Body of pancreas (tissue), 4 donors: ENCODE results near the gene HEPHL1. TPM values are rescaled to one million over a fixed set of nuclear protein-coding genes. Genes with fewer than 3 reads are reported as not detected.
A peak's percentile ranks its signal among the peaks of the same experiment; 100 is the strongest.
"Not testable (repeated sequence)": the region's sequence is repeated elsewhere in the genome, so short reads cannot be mapped to it uniquely, and the experiment has no call there.

ENCODE experiments used
- ATAC-seq: fragments of 150-250 bp; one replicate; pipeline ENCODE4 v1.9.1; 2016
- DNase-seq, 4 donors: peaks; one replicate each; pipeline ENCODE4 v3.0.0-alpha.2; 2019
- H3K27ac ChIP-seq, 4 donors: fragments of 200-600 bp; sonication (generic); 1 replicate in 3 of 4; 2 replicates in 1 of 4; pipeline versions ENCODE4 v1.5.1 to v1.6.1; 2016 to 2019; ENCODE audit warnings: mild to moderate bottlenecking in 1 of 4, mixed read lengths in 1 of 4, moderate library complexity in 1 of 4
- H3K27me3 ChIP-seq, 2 donors: fragments of 200-600 bp; sonication (generic); one replicate each; pipeline ENCODE4 v1.6.0; 2016; ENCODE audit warnings: mild to moderate bottlenecking in 1 of 2
- H3K36me3 ChIP-seq, 2 donors: fragments of 200-600 bp; sonication (generic); replicated peaks in 1 of 2; 2 replicates each; pipeline ENCODE4 v1.5.1; 2016; ENCODE audit warnings: low read depth in 2 of 2; ENCODE audit not compliant: insufficient read depth in 1 of 2
- H3K4me1 ChIP-seq: fragments of 200-600 bp; sonication (generic); one replicate; pipeline ENCODE4 v1.6.0; 2016
- H3K4me3 ChIP-seq, 2 donors: fragments of 200-600 bp; sonication (generic); 1 replicate in 1 of 2; 2 replicates in 1 of 2; pipeline ENCODE4 v1.5.1; 2016 to 2019
- H3K9me3 ChIP-seq, 3 donors: fragments of 200-600 bp; sonication (generic); 1 replicate in 2 of 3; 2 replicates in 1 of 3; pipeline ENCODE4 v1.5.1; 2016
- CTCF ChIP-seq, 7 experiments: fragments of 450-650 bp in 4 of 7; fragments of 200-600 bp in 3 of 7; sonication (generic) in 3 of 7; IDR thresholded peaks; one replicate each; pipeline ENCODE4 v1.5.1; 2016 to 2019; ENCODE audit warnings: antibody characterized with exemption in 7 of 7
- POLR2A ChIP-seq, 3 donors: fragments of 450-650 bp; IDR thresholded peaks; one replicate each; pipeline ENCODE4 v1.6.1; 2016; ENCODE audit warnings: antibody characterized with exemption in 3 of 3, mild to moderate bottlenecking in 2 of 3
- WGBS, 2 donors: methylation state at CpG; one replicate each; pipeline ENCODE4 v1.1.5; 2017; 5-methylcytosine and 5-hydroxymethylcytosine counted together
- intact Hi-C: fragments of 100-400 bp; cut with DNase I; formaldehyde crosslinking; loops from one replicate; pipeline ENCODE4 v1.15.1; 2023
- total RNA-seq, 2 donors: library from RNA; depleted of rRNA; stranded (reverse); fragments of >200 nt; gene quantifications; one replicate each; pipeline ENCODE4 v1.1.0, GENCODE V29; 2016

Gene HEPHL1
- total RNA-seq: not detected

GRCh38 chr11:94020777-94021481, at the start of gene HEPHL1:
Gene HEPHL1 (plus strand): TSS chr11:94021354. CDS start chr11:94021369, 15 bp downstream.
- Histone ChIP-seq H3K36me3 (no peaks in the 10 kb centered on the region), H3K27ac (no peak within 1 kb of the TSS), H3K4me3 (no peak within 1 kb of the TSS), H3K9me3 (no peaks in the 10 kb centered on the region), H3K4me1 (no peaks in the 10 kb centered on the region), H3K27me3 (no peaks in the 10 kb centered on the region)
- DNase-seq: no peak
- TF ChIP-seq CTCF (IDR thresholded peaks at IDR 0.05) (no peak), POLR2A (IDR thresholded peaks at IDR 0.05) (no peak)
- ATAC-seq: no peak
- WGBS, 2 donors: 48 to 64% methylated on average over 11 of the region's 11 CpGs
- intact Hi-C loops: no loop called here

GRCh38 chr11:93972790-93973189, 48.4 kb upstream of the HEPHL1 start:
- TF ChIP-seq POLR2A (IDR thresholded peaks at IDR 0.05) (no peak), CTCF (IDR thresholded peaks at IDR 0.05) (no peak)
- H3K36me3 ChIP-seq: no peaks in the 10 kb centered on the region
- no peak overlapping the region for H3K4me3 ChIP-seq
- H3K27me3 ChIP-seq: no peaks in the 10 kb centered on the region
- intact Hi-C loops: no loop called here
- H3K27ac ChIP-seq: no peak overlapping the region
- H3K9me3 ChIP-seq: peaks cover 0 to 5% (median 2%) of the 10 kb centered on the region in 3 donors
- peaks cover 19% of the 10 kb centered on the region for H3K4me1 ChIP-seq
- ATAC-seq (no peak), DNase-seq (no peak)
- WGBS, 2 donors: 64 to 73% methylated on average over 2 of the region's 2 CpGs

- intact Hi-C loops, H3K27me3 ChIP-seq, ATAC-seq, H3K9me3 ChIP-seq, H3K4me3 ChIP-seq, H3K36me3 ChIP-seq, DNase-seq: not testable (repeated sequence)
- peaks cover 19% of the 10 kb centered on the region for H3K4me1 ChIP-seq
- peak overlapping the region in 1 of 4 donors; percentile 25 for H3K27ac ChIP-seq
- 39 to 43% methylated on average over 7 of the region's 7 CpGs for WGBS, 2 donors
Measured at GRCh38 chr11:93973322-93974051, 47.7 kb upstream of the HEPHL1 start.

GRCh38 chr11:93974759-93975158, 46.4 kb upstream of the HEPHL1 start:
- Histone ChIP-seq H3K36me3 (no peaks in the 10 kb centered on the region), H3K9me3 (peaks cover 0 to 10% (median 2%) of the 10 kb centered on the region in 3 donors), H3K4me1 (peaks cover 19% of the 10 kb centered on the region), H3K27me3 (no peaks in the 10 kb centered on the region), H3K27ac (no peak overlapping the region), H3K4me3 (no peak overlapping the region)
- ATAC-seq (no peak), DNase-seq (no peak)
- intact Hi-C loops: no loop called here
- TF ChIP-seq POLR2A (IDR thresholded peaks at IDR 0.05) (no peak), CTCF (IDR thresholded peaks at IDR 0.05) (no peak)

- H3K36me3 ChIP-seq, H3K27ac ChIP-seq, H3K4me3 ChIP-seq, H3K27me3 ChIP-seq, DNase-seq, intact Hi-C loops, ATAC-seq, H3K9me3 ChIP-seq: not testable (repeated sequence)
- 55 to 61% methylated on average over 3 of the region's 3 CpGs for WGBS, 2 donors
- peaks cover 19% of the 10 kb centered on the region for H3K4me1 ChIP-seq
Measured at GRCh38 chr11:93976577-93977254, 44.4 kb upstream of the HEPHL1 start.
